Esophagus squamous epithelium (tissue), 4 donors: ENCODE data around the gene GSG1L.

ENCODE experiments used
- CTCF ChIP-seq, 6 experiments: fragments of 450-650 bp in 4 of 6; fragments of 200-600 bp in 2 of 6; sonication (generic) in 2 of 6; IDR thresholded peaks; one replicate each; pipeline ENCODE4 v1.5.1; 2016 to 2019; ENCODE audit warnings: antibody characterized with exemption in 6 of 6, mild to moderate bottlenecking in 4 of 6, moderate library complexity in 4 of 6
- POLR2A ChIP-seq, 4 donors: fragments of 450-650 bp; IDR thresholded peaks; one replicate each; pipeline ENCODE4 v1.6.1; 2017; ENCODE audit warnings: antibody characterized with exemption in 4 of 4, mild to moderate bottlenecking in 4 of 4, moderate library complexity in 3 of 4

- no peak for TF ChIP-seq CTCF (IDR thresholded peaks at IDR 0.05)
- TF ChIP-seq POLR2A (IDR thresholded peaks at IDR 0.05), result no peak
Observed at GRCh38 chr16:27822996-27823395, 240.5 kb downstream of the GSG1L start.
